Ishikawa (cell line): ENCODE data around the gene NCEH1.

ENCODE experiments used
- CEBPB ChIP-seq: IDR thresholded peaks from 2 replicates; pipeline ENCODE4 v1.6.1; 2012
- CREB1 ChIP-seq: IDR thresholded peaks from 2 replicates; pipeline ENCODE4 v1.6.1; 2012; ENCODE audit warnings: low read depth
- EGR1 ChIP-seq: IDR thresholded peaks from 2 replicates; pipeline ENCODE4 v1.6.1; 2012
- EP300 ChIP-seq: IDR thresholded peaks from 2 replicates; pipeline ENCODE4 v1.6.1; 2012; ENCODE audit warnings: borderline replicate concordance
- FOXM1 ChIP-seq: IDR thresholded peaks from 2 replicates; pipeline ENCODE4 v1.6.1; 2012; ENCODE audit warnings: low read depth, borderline replicate concordance
- MAX ChIP-seq: IDR thresholded peaks from 2 replicates; pipeline ENCODE4 v1.6.1; 2012
- NFIC ChIP-seq: IDR thresholded peaks from 2 replicates; pipeline ENCODE4 v1.6.1; 2012
- RAD21 ChIP-seq: IDR thresholded peaks from 2 replicates; pipeline ENCODE4 v1.6.1; 2012; ENCODE audit warnings: low read depth
- REST ChIP-seq: IDR thresholded peaks from 2 replicates; pipeline ENCODE4 v1.6.1; 2012; ENCODE audit warnings: low read depth, mild to moderate bottlenecking
- TAF1 ChIP-seq: IDR thresholded peaks from 2 replicates; pipeline ENCODE4 v1.6.1; 2012; ENCODE audit warnings: low read depth, mild to moderate bottlenecking
- TCF12 ChIP-seq: IDR thresholded peaks from 2 replicates; pipeline ENCODE4 v1.6.1; 2012; ENCODE audit warnings: low read depth
- TEAD4 ChIP-seq: IDR thresholded peaks from 2 replicates; pipeline ENCODE4 v1.6.1; 2012
- USF1 ChIP-seq: IDR thresholded peaks from 2 replicates; pipeline ENCODE4 v1.6.1; 2012
- YY1 ChIP-seq: IDR thresholded peaks from 2 replicates; pipeline ENCODE4 v1.6.1; 2012; ENCODE audit warnings: low read depth
- ZBTB7A ChIP-seq: IDR thresholded peaks from 2 replicates; pipeline ENCODE4 v1.6.1; 2012; ENCODE audit warnings: low read depth

The NCEH1 gene

GRCh38 chr3:172675441-172676193, 35.2 kb downstream of the NCEH1 start:
- TF ChIP-seq USF1: no peak
- TF ChIP-seq EGR1: no peak
- TF ChIP-seq RAD21: peak; percentile 61
- TF ChIP-seq CREB1: no peak
- no peak for TF ChIP-seq ZBTB7A
- no peak for TF ChIP-seq MAX
- no peak for TF ChIP-seq CEBPB
- no peak for TF ChIP-seq REST
- no peak for TF ChIP-seq TCF12
- no peak for TF ChIP-seq EP300
- TF ChIP-seq FOXM1: no peak
- 0 out of 2 replicates have a peak, but pooled peaks have one; percentile 26 for TF ChIP-seq TEAD4

- TF ChIP-seq RAD21 (peak; percentile 87), USF1 (no peak), CEBPB (peak; percentile 71), FOXM1 (no peak)
Observed at GRCh38 chr3:172673210-172673679, 37.6 kb downstream of the NCEH1 start.

GRCh38 chr3:172669021-172669420, 41.8 kb downstream of the NCEH1 start:
- TF ChIP-seq EGR1 (no peak), CEBPB (no peak), FOXM1 (no peak), CREB1 (no peak), USF1 (no peak), TCF12 (no peak), MAX (no peak), EP300 (no peak), TEAD4 (no peak), REST (no peak), TAF1 (no peak), NFIC (no peak), ZBTB7A (no peak), RAD21 (no peak), YY1 (no peak)

- no peak for TF ChIP-seq NFIC
- peak; percentile 100 for TF ChIP-seq RAD21
- TF ChIP-seq EGR1: no peak
- TF ChIP-seq REST: no peak
- no peak for TF ChIP-seq TAF1
- 0 out of 2 replicates have a peak, but pooled peaks have one; percentile 24 for TF ChIP-seq YY1
- no peak for TF ChIP-seq ZBTB7A
- 0 out of 2 replicates have a peak, but pooled peaks have one; percentile 32 for TF ChIP-seq CEBPB
- TF ChIP-seq MAX: 0 out of 2 replicates have a peak, but pooled peaks have one; percentile 1
- TF ChIP-seq USF1: no peak
- TF ChIP-seq CREB1: no peak
- TF ChIP-seq EP300: no peak
- TF ChIP-seq FOXM1: no peak
- TF ChIP-seq TEAD4: 0 out of 2 replicates have a peak, but pooled peaks have one; percentile 20
- no peak for TF ChIP-seq TCF12
Observed at GRCh38 chr3:172666873-172667694, 43.8 kb downstream of the NCEH1 start.
